AG04450 (cell line): ENCODE data around the gene IP6K3. TPM values are rescaled to one million over a fixed set of nuclear protein-coding genes. Genes with fewer than 3 reads are reported as not detected.

Experiments used
- CTCF ChIA-PET: fragments of 300-600, 350-600 bp; formaldehyde crosslinking; extraction: SDS; loops from one replicate; lab custom pipeline; 2022; ENCODE audit warnings: antibody characterized with exemption, inconsistent platforms; lab: Charles Lee
- POLR2A ChIA-PET: fragments of 350-600 bp; formaldehyde crosslinking; extraction: SDS; loops from one replicate; lab custom pipeline; 2021; ENCODE audit warnings: antibody characterized with exemption, inconsistent platforms; lab: Yijun Ruan, JAX
- DNase-seq: peaks from one replicate; pipeline ENCODE4 v3.0.0-alpha.2; 2011; ENCODE audit warnings: low read depth, low spot score
- H3K27ac ChIP-seq: one replicate; pipeline ENCODE4 v1.5.1; 2012; ENCODE audit warnings: low read depth, low read length, control low read depth
- H3K27me3 ChIP-seq: one replicate; pipeline ENCODE4 v1.6.0; 2012; ENCODE audit warnings: low read length; ENCODE audit not compliant: control insufficient read depth, insufficient read depth
- H3K4me3 ChIP-seq: 2 replicates; pipeline ENCODE4 v1.5.1; 2011; ENCODE audit warnings: mild to moderate bottlenecking, low read depth, low read length, control low read depth
- H3K9me3 ChIP-seq: 2 replicates; pipeline ENCODE4 v1.5.1; 2012; ENCODE audit warnings: low read length; ENCODE audit not compliant: control insufficient read depth, insufficient read depth
- CTCF ChIP-seq: IDR thresholded peaks from 2 replicates; pipeline ENCODE4 v1.5.1; 2011; ENCODE audit warnings: low read depth, low read length, control low read depth, inconsistent platforms
- polyA plus RNA-seq: library from polyadenylated mRNA; depleted of rRNA; stranded (reverse); fragments of >200 nt; gene quantifications from 2 replicates; pipeline ENCODE4 v1.2.3, GENCODE V29; 2011

Gene IP6K3
- polyA plus RNA-seq, 1 experiment: 1.1 TPM

GRCh38 chr6:33742092-33742491 is 4.6 kb downstream of the IP6K3 start:
- no peak overlapping the region for H3K4me3 ChIP-seq
- CTCF ChIA-PET: interaction anchor here (0.7 to 4.5 kb wide), 5 partner anchors 26 to 413 kb away, joined by 4 to 42 read pairs (median 31); partner anchors contain the start of gene UQCC2
- no peak for DNase-seq

GRCh38 chr6:33740794-33741193 is 5.9 kb downstream of the IP6K3 start:
- Histone ChIP-seq H3K9me3 (no peaks in the 10 kb centered on the region), H3K4me3 (no peak overlapping the region), H3K27me3 (peaks cover 19% of the 10 kb centered on the region), H3K27ac (no peak overlapping the region)
- CTCF ChIA-PET: interaction anchor here (1.4 kb wide), 1 partner anchor 156 kb away, joined by 4 read pairs; no protein-coding TSS in a partner anchor
- POLR2A ChIA-PET: no interaction called here
- no peak for TF ChIP-seq CTCF
- DNase-seq: no peak

More at GRCh38 chr6:33742092-33742491, 4.6 kb downstream of the IP6K3 start:
- Histone ChIP-seq H3K9me3 (no peaks in the 10 kb centered on the region), H3K27me3 (peaks cover 19% of the 10 kb centered on the region), H3K27ac (no peak overlapping the region)
- POLR2A ChIA-PET: no interaction called here
- no peak for TF ChIP-seq CTCF

GRCh38 chr6:33740204-33740608 is 6.5 kb downstream of the IP6K3 start:
- no peak overlapping the region for H3K27ac ChIP-seq
- H3K9me3 ChIP-seq: no peaks in the 10 kb centered on the region
- no peak for DNase-seq
- peaks cover 19% of the 10 kb centered on the region for H3K27me3 ChIP-seq
- ChIA-PET POLR2A (no interaction called here), CTCF (interaction anchor here (0.9 kb wide), 1 partner anchor 29 kb away, joined by 3 read pairs; the partner anchor contains the start of gene UQCC2)
- TF ChIP-seq CTCF: no peak
- no peak overlapping the region for H3K4me3 ChIP-seq

- no peak for DNase-seq
- H3K9me3 ChIP-seq: no peaks in the 10 kb centered on the region
- ChIA-PET CTCF (interaction anchor here (0.9 kb wide), 1 partner anchor 28 kb away, joined by 3 read pairs; the partner anchor contains the start of gene UQCC2), POLR2A (no interaction called here)
- H3K4me3 ChIP-seq: no peak overlapping the region
- no peak for TF ChIP-seq CTCF
- H3K27me3 ChIP-seq: peaks cover 19% of the 10 kb centered on the region
- H3K27ac ChIP-seq: no peak overlapping the region
Observed at GRCh38 chr6:33739571-33739970, 7.1 kb downstream of the IP6K3 start.

- no peak overlapping the region for H3K4me3 ChIP-seq
- H3K27ac ChIP-seq: no peak overlapping the region
- TF ChIP-seq CTCF: no peak
- POLR2A ChIA-PET: no interaction called here
- no peak for DNase-seq
- no peaks in the 10 kb centered on the region for H3K9me3 ChIP-seq
- CTCF ChIA-PET: no interaction called here
- H3K27me3 ChIP-seq: peaks cover 17% of the 10 kb centered on the region
Observed at GRCh38 chr6:33738879-33739278, 7.8 kb downstream of the IP6K3 start.
